Measurements from ENCODE around the gene S100A6. TPM values are rescaled to one million over a fixed set of nuclear protein-coding genes. Genes with fewer than 3 reads are reported as not detected.

Gene S100A6
- polyA plus RNA-seq, 2 of the 4 experiments (the other 2 are of a cell fraction): 898 to 3,552 TPM

DNA sequence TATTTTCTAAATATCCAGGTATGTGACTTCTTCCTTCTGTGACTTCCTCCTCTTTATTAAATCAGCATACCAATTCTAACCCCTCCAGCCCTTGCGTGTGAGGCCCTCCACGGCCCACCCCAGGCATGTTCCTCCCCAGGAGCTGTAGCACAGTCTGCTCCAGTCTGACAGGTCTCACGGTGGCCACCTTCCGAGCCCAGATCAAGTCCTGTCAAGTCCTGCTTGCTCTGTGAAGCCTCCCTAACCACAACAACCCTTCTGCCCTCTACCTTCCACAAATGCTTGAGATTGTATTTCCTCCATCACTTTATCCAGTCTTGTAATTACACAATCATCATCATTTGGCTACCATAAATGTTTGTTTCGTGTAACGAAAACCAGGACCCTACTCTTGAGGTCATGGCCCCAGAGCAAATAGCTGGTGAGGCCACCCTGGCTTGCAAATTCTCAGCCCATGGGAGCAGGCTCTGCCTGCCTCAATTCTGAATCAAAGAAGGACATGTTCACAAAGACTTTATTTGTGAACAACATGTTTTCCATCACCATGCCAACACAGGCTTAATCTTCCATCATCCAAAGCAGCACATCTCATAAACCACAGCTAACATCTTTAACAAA is 42.3 kb downstream of the S100A6 start:
- CTCF ChIA-PET: interaction anchor here (0.6 to 24.0 kb wide), 13 partner anchors 9 to 139 kb away, joined by 3 to 731 read pairs (median 17); partner anchors contain the start of genes PGLYRP4 and S100A9
- no peak for FAIRE-seq

DNA sequence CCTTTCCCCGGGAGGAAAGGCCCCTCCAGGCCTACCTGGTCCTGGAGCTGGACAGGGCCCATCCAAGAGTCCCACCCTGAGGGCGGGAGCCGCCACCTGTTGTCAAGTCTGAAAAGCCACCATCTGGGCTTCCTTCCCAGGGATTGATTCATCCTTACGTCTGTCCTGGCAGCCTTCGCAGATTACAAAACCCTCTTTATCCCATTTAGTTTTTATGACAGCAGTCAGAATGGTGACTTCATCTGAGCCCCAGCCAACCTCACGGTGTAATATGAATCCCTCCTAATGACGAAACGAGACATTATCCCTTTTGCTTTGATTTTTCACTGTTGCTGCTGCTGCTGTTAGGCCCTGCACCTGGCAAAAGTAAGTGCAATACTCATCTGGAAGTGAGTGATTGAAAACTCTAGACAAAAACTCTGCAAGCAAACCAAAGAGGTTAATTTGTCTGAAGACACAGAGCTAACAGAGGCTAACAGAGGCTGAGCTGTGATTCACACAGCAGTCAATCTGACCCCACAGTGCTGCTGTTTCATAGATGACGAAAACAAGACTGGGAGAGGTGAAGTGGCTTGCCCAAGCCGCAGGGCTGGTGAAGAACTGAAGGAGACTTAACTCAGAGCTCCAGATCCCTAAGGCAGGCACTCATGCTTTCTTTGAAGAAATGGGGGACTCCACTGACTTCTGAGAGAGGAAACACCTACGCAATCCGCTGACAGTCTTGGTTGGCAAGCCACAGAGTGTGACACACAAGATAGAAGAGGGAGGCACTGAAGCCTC is 45.3 kb downstream of the S100A6 start:
- Histone ChIP-seq H3K4me3 (no peak overlapping the region), H3K4me2 (peak overlapping the region; percentile 54), H3K4me1 (peaks cover 23% of the 10 kb centered on the region), H3K27ac (peak overlapping the region; percentile 73 to 90), H3K9me3 (no peaks in the 10 kb centered on the region)
- 19% methylated on average over 12 of the region's 12 CpGs for WGBS (ENCODE audit: missing lambda C conversion rate)
- ChIA-PET CTCF (interaction anchor here (1.4 to 24.0 kb wide), 2 partner anchors 25 to 136 kb away, joined by 9 to 731 read pairs; partner anchors contain the start of genes PGLYRP4 and S100A9), POLR2A (interaction anchor here (1.1 kb wide), 1 partner anchor 115 kb away, joined by 4 read pairs; the partner anchor contains the start of gene S100A12)
- ATAC-seq (peak; percentile 80 to 90), DNase-seq (ENCODE audit: low read depth in 1 of 2, low spot score in 1 of 2) (peak; percentile 47 to 67), FAIRE-seq (no peak)
- TF ChIP-seq NR3C1 (IDR thresholded peaks at IDR 0.05) (no peak), PHF8 (IDR thresholded peaks at IDR 0.05; ENCODE audit: borderline replicate concordance, low read depth) (no peak), MYC (IDR thresholded peaks at IDR 0.05; ENCODE audit: borderline replicate concordance, low read length) (no peak), HEYL (CRISPR knock-in tag; IDR thresholded peaks at IDR 0.05) (no peak), HDAC2 (IDR thresholded peaks at IDR 0.05) (no peak), FOXS1 (CRISPR knock-in tag; IDR thresholded peaks at IDR 0.05) (no peak), RAD21 (conservative IDR thresholded peaks at IDR 0.05 in 1 of 2, IDR thresholded peaks at IDR 0.05 in 1 of 2) (no peak), POLR2A (IDR thresholded peaks at IDR 0.05; ENCODE audit: low read length) (no peak), TFCP2L1 (CRISPR knock-in tag; IDR thresholded peaks at IDR 0.05) (no peak), HES2 (IDR thresholded peaks at IDR 0.05) (no peak), NFE2L2 (conservative IDR thresholded peaks at IDR 0.05; ENCODE audit: low read length) (no peak), EHF (CRISPR knock-in tag; IDR thresholded peaks at IDR 0.05) (no peak), RCOR1 (IDR thresholded peaks at IDR 0.05; ENCODE audit: low read depth, low read length) (no peak), FOSB (CRISPR knock-in tag; IDR thresholded peaks at IDR 0.05) (no peak), SMC3 (IDR thresholded peaks at IDR 0.05) (peak; percentile 8; the same call in 1 of the 3 replicates), KDM5A (IDR thresholded peaks at IDR 0.05) (no peak), NPAS2 (CRISPR knock-in tag; IDR thresholded peaks at IDR 0.05; ENCODE audit: borderline replicate concordance) (no peak), ZSCAN20 (CRISPR knock-in tag; IDR thresholded peaks at IDR 0.05) (no peak), BHLHE40 (IDR thresholded peaks at IDR 0.05; ENCODE audit: low read depth, low read length) (no peak), HOXB13 (CRISPR knock-in tag; IDR thresholded peaks at IDR 0.05; ENCODE audit: low read depth) (no peak), SREBF2 (IDR thresholded peaks at IDR 0.05) (no peak), MAZ (IDR thresholded peaks at IDR 0.05; ENCODE audit: borderline replicate concordance, low read depth, low read length) (no peak), RFX5 (IDR thresholded peaks at IDR 0.05) (no peak), ZFP36 (IDR thresholded peaks at IDR 0.05; ENCODE audit: borderline replicate concordance, partially characterized antibody) (no peak), ESRRA (IDR thresholded peaks at IDR 0.05; ENCODE audit: borderline replicate concordance, low read length) (no peak), CHD2 (IDR thresholded peaks at IDR 0.05; ENCODE audit: low read length, partially characterized antibody) (no peak), HMGXB4 (CRISPR knock-in tag; IDR thresholded peaks at IDR 0.05; ENCODE audit: borderline replicate concordance) (no peak)
- TF ChIP-seq, protein P1, sequence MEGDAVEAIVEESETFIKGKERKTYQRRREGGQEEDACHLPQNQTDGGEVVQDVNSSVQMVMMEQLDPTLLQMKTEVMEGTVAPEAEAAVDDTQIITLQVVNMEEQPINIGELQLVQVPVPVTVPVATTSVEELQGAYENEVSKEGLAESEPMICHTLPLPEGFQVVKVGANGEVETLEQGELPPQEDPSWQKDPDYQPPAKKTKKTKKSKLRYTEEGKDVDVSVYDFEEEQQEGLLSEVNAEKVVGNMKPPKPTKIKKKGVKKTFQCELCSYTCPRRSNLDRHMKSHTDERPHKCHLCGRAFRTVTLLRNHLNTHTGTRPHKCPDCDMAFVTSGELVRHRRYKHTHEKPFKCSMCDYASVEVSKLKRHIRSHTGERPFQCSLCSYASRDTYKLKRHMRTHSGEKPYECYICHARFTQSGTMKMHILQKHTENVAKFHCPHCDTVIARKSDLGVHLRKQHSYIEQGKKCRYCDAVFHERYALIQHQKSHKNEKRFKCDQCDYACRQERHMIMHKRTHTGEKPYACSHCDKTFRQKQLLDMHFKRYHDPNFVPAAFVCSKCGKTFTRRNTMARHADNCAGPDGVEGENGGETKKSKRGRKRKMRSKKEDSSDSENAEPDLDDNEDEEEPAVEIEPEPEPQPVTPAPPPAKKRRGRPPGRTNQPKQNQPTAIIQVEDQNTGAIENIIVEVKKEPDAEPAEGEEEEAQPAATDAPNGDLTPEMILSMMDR (IDR thresholded peaks at IDR 0.05): no peak

More for the DNA sequence above, 42.3 kb downstream of the S100A6 start:
- 0 out of 6 replicates have a peak overlapping the region, but pooled peaks of 1 of the 2 experiments have one; percentile 18 for H3K27ac ChIP-seq
- peaks cover 23% of the 10 kb centered on the region for H3K4me1 ChIP-seq
- POLR2A ChIA-PET: no interaction called here
- ATAC-seq (no peak), DNase-seq (ENCODE audit: low read depth in 1 of 2, low spot score in 1 of 2) (no peak)
- no peak overlapping the region for H3K4me2 ChIP-seq
- no peaks in the 10 kb centered on the region for H3K9me3 ChIP-seq
- H3K4me3 ChIP-seq: no peak overlapping the region
- TF ChIP-seq HOXB5 (CRISPR knock-in tag; IDR thresholded peaks at IDR 0.05) (no peak), NR3C1 (IDR thresholded peaks at IDR 0.05) (no peak), RFX5 (IDR thresholded peaks at IDR 0.05) (no peak), HOXA7 (CRISPR knock-in tag; IDR thresholded peaks at IDR 0.05) (no peak), FOXS1 (CRISPR knock-in tag; IDR thresholded peaks at IDR 0.05) (no peak), HEYL (CRISPR knock-in tag; IDR thresholded peaks at IDR 0.05) (no peak), CBX2 (IDR thresholded peaks at IDR 0.05; ENCODE audit: borderline replicate concordance, low read depth) (no peak), RARB (CRISPR knock-in tag; IDR thresholded peaks at IDR 0.05) (no peak), HES2 (IDR thresholded peaks at IDR 0.05) (no peak), FOSL2 (IDR thresholded peaks at IDR 0.05) (no peak), FOSL2 (CRISPR knock-in tag; IDR thresholded peaks at IDR 0.05) (no peak), POLR2A (IDR thresholded peaks at IDR 0.05; ENCODE audit: low read length) (no peak), KDM5A (IDR thresholded peaks at IDR 0.05) (no peak), HOXB13 (CRISPR knock-in tag; IDR thresholded peaks at IDR 0.05; ENCODE audit: low read depth) (no peak), BHLHE40 (IDR thresholded peaks at IDR 0.05; ENCODE audit: low read depth, low read length) (no peak), JUN (IDR thresholded peaks at IDR 0.05) (no peak), TP53 (CRISPR knock-in tag; IDR thresholded peaks at IDR 0.05) (no peak)
- 71% methylated on average over 6 of the region's 6 CpGs for WGBS (ENCODE audit: missing lambda C conversion rate)

Measured in A549 (cell line).